CD4-positive, CD25-positive, alpha-beta regulatory T cell (primary cell): ENCODE results near the gene COQ5. TPM values are rescaled to one million over a fixed set of nuclear protein-coding genes. Genes with fewer than 3 reads are reported as not detected.

Experiments
- ATAC-seq, 2 donors: fragments of 150-1000 bp; cut with Tn5 transposase; one replicate each; pipeline ENCODE4 v1.10.0; 2021; ENCODE audit warnings: low read depth in 2 of 2, moderate number of reproducible peaks in 2 of 2, moderate library complexity in 1 of 2
- DNase-seq, 3 donors: peaks; one replicate each; pipeline versions ENCODE4 v3.0.0 to v3.0.0-alpha.2; 2012 to 2022; ENCODE audit warnings: mixed read lengths in 1 of 3
- H3K27ac ChIP-seq: one replicate; pipeline ENCODE4 v1.7.0; 2013; ENCODE audit warnings: mild to moderate bottlenecking, low read length; ENCODE audit not compliant: insufficient read depth, poor library complexity, severe bottlenecking
- H3K27me3 ChIP-seq: one replicate; pipeline ENCODE4 v1.7.0; 2013; ENCODE audit warnings: low read length; ENCODE audit not compliant: control insufficient read depth, insufficient read depth
- H3K36me3 ChIP-seq: one replicate; pipeline ENCODE4 v1.7.0; 2013; ENCODE audit warnings: mild to moderate bottlenecking, low read length, moderate library complexity; ENCODE audit not compliant: control insufficient read depth, insufficient read depth
- H3K4me1 ChIP-seq: 2 replicates; pipeline ENCODE4 v1.7.0; 2013; ENCODE audit warnings: mild to moderate bottlenecking, low read length; ENCODE audit not compliant: insufficient read depth, control insufficient read depth, poor library complexity, severe bottlenecking
- H3K4me3 ChIP-seq: one replicate; pipeline ENCODE4 v1.7.0; 2013; ENCODE audit warnings: low read depth, mild to moderate bottlenecking, low read length, moderate library complexity
- H3K9me3 ChIP-seq, 2 experiments: 1 replicate in 1 of 2; 2 replicates in 1 of 2; pipeline ENCODE4 v1.7.0; 2013; ENCODE audit warnings: low read length in 2 of 2, mild to moderate bottlenecking in 1 of 2, moderate library complexity in 1 of 2; ENCODE audit not compliant: control insufficient read depth in 2 of 2
- H3K27ac Mint-ChIP-seq, 3 donors: one replicate each; pipeline ENCODE4 v1.8.0; 2020 to 2022; ENCODE audit warnings: mild to moderate bottlenecking in 3 of 3, mixed read lengths in 3 of 3, moderate library complexity in 2 of 3
- H3K27me3 Mint-ChIP-seq: one replicate; pipeline ENCODE4 v1.8.0; 2022; ENCODE audit warnings: mild to moderate bottlenecking, mixed read lengths
- H3K36me3 Mint-ChIP-seq: one replicate; pipeline ENCODE4 v1.8.0; 2020; ENCODE audit warnings: mixed read lengths
- H3K4me1 Mint-ChIP-seq, 4 donors: one replicate each; pipeline ENCODE4 v1.8.0; 2020 to 2022; ENCODE audit warnings: mixed read lengths in 4 of 4, mild to moderate bottlenecking in 1 of 4
- H3K4me3 Mint-ChIP-seq, 4 donors: one replicate each; pipeline ENCODE4 v1.8.0; 2020 to 2022; ENCODE audit warnings: mild to moderate bottlenecking in 4 of 4, mixed read lengths in 4 of 4, moderate library complexity in 3 of 4
- H3K9me3 Mint-ChIP-seq, 7 donors: one replicate each; pipeline ENCODE4 v1.8.0; 2020 to 2022; ENCODE audit warnings: mixed read lengths in 7 of 7, mild to moderate bottlenecking in 3 of 7, moderate library complexity in 2 of 7
- polyA plus RNA-seq, 4 donors: library from polyadenylated mRNA; unstranded; fragments of 300-500 nt; fragmentation: Illumina TruSeq; gene quantifications; one replicate each; pipeline ENCODE4 v1.2.3, GENCODE V29; 2021
- total RNA-seq: library from RNA; stranded (reverse); gene quantifications from one replicate; pipeline ENCODE4 v1.2.3, GENCODE V29; 2022

Gene COQ5
- total and polyA plus RNA-seq, 5 donors from 2014 or later, result 11.5 to 67.4 (median 45.8) TPM

- H3K27me3 ChIP-seq, result no peaks in the 10 kb centered on the region
- peak; percentile 96 to 98 (median 97) for DNase-seq
- Mint-ChIP-seq H3K4me3 (peak within 1 kb of the TSS; percentile 84 to 98 (median 91)), H3K27me3 (peaks cover 5% of the 10 kb centered on the region), H3K36me3 (peaks cover 13% of the 10 kb centered on the region), H3K4me1 (peaks cover 9 to 50% (median 38%) of the 10 kb centered on the region in 4 donors), H3K27ac (peak within 1 kb of the TSS; percentile 60 to 96 (median 88)), H3K9me3 (no peaks in the 10 kb centered on the region)
- H3K4me3 ChIP-seq, result peak within 1 kb of the TSS; percentile 86
- H3K4me1 ChIP-seq, result peaks cover 33% of the 10 kb centered on the region
- H3K27ac ChIP-seq, result peak within 1 kb of the TSS; percentile 86
- no peaks in the 10 kb centered on the region for H3K9me3 ChIP-seq
- ATAC-seq, result peak; percentile 91
- H3K36me3 ChIP-seq, result peaks cover 23% of the 10 kb centered on the region
Measured at GRCh38 chr12:120469450-120470149, 59.4 kb downstream of the COQ5 start, which contains the start of gene SRSF9. TSS of gene SRSF9 (minus strand) at chr12:120469748. CDS start at chr12:120469609, 139 bp downstream.

- Histone ChIP-seq H3K4me3 (peak overlapping the region; percentile 86), H3K36me3 (peaks cover 29% of the 10 kb centered on the region), H3K4me1 (peaks cover 33% of the 10 kb centered on the region), H3K27me3 (no peaks in the 10 kb centered on the region), H3K9me3 (no peaks in the 10 kb centered on the region), H3K27ac (peak overlapping the region; percentile 86)
- Mint-ChIP-seq H3K4me3 (peak overlapping the region; percentile 84 to 98 (median 91)), H3K36me3 (peaks cover 18% of the 10 kb centered on the region), H3K4me1 (peaks cover 9 to 53% (median 40%) of the 10 kb centered on the region in 4 donors), H3K9me3 (no peaks in the 10 kb centered on the region), H3K27ac (peak overlapping the region; percentile 14 to 96 (median 88)), H3K27me3 (peaks cover 5% of the 10 kb centered on the region)
- DNase-seq (peak in 1 of 3 donors; percentile 60), ATAC-seq (peak; percentile 35)
Measured at GRCh38 chr12:120468821-120469449, 60.0 kb downstream of the COQ5 start.

- Histone ChIP-seq H3K9me3 (no peaks in the 10 kb centered on the region), H3K27ac (peak overlapping the region; percentile 86), H3K27me3 (no peaks in the 10 kb centered on the region), H3K4me3 (peak overlapping the region; percentile 86), H3K36me3 (peaks cover 35% of the 10 kb centered on the region), H3K4me1 (peaks cover 33% of the 10 kb centered on the region)
- peaks cover 5% of the 10 kb centered on the region for H3K27me3 Mint-ChIP-seq
- peaks cover 9 to 56% (median 40%) of the 10 kb centered on the region in 4 donors for H3K4me1 Mint-ChIP-seq
- no peaks in the 10 kb centered on the region for H3K9me3 Mint-ChIP-seq
- H3K4me3 Mint-ChIP-seq, result peak overlapping the region; percentile 84 to 98 (median 91)
- H3K36me3 Mint-ChIP-seq, result peaks cover 23% of the 10 kb centered on the region
- DNase-seq, result peak in 2 of 3 donors; percentile 6 to 30
- peak overlapping the region; percentile 54 to 96 (median 88) for H3K27ac Mint-ChIP-seq
- no peak for ATAC-seq
Measured at GRCh38 chr12:120468325-120468820, 60.6 kb downstream of the COQ5 start.

GRCh38 chr12:120467439-120467838 is 61.5 kb downstream of the COQ5 start:
- Mint-ChIP-seq H3K4me3 (peak overlapping the region; percentile 56 to 98 (median 86)), H3K4me1 (peaks cover 9 to 56% (median 36%) of the 10 kb centered on the region in 4 donors)
- peaks cover 44% of the 10 kb centered on the region for H3K36me3 ChIP-seq

GRCh38 chr12:120466560-120467315 is 62.2 kb downstream of the COQ5 start:
- peaks cover 24% of the 10 kb centered on the region for H3K36me3 Mint-ChIP-seq
- no peak for ATAC-seq
- peaks cover 9 to 56% (median 35%) of the 10 kb centered on the region in 4 donors for H3K4me1 Mint-ChIP-seq
- peak; percentile 27 to 61 (median 53) for DNase-seq
- no peaks in the 10 kb centered on the region for H3K27me3 Mint-ChIP-seq
- peaks cover 51% of the 10 kb centered on the region for H3K36me3 ChIP-seq
- H3K27ac ChIP-seq, result peak overlapping the region; percentile 1
- no peaks in the 10 kb centered on the region for H3K27me3 ChIP-seq
- peak overlapping the region; percentile 26 to 98 (median 60) for H3K4me3 Mint-ChIP-seq
- H3K27ac Mint-ChIP-seq, result peak overlapping the region in 1 of 3 donors; percentile 46
- H3K4me1 ChIP-seq, result peaks cover 33% of the 10 kb centered on the region
- no peaks in the 10 kb centered on the region for H3K9me3 Mint-ChIP-seq
- no peaks in the 10 kb centered on the region for H3K9me3 ChIP-seq
- H3K4me3 ChIP-seq, result no peak overlapping the region

More at GRCh38 chr12:120467439-120467838, 61.5 kb downstream of the COQ5 start:
- H3K4me3 ChIP-seq, result no peak overlapping the region
- H3K9me3 Mint-ChIP-seq, result no peaks in the 10 kb centered on the region
- no peaks in the 10 kb centered on the region for H3K27me3 Mint-ChIP-seq
- peak overlapping the region in 1 of 3 donors; percentile 88 for H3K27ac Mint-ChIP-seq
- peaks cover 24% of the 10 kb centered on the region for H3K36me3 Mint-ChIP-seq
- no peaks in the 10 kb centered on the region for H3K9me3 ChIP-seq
- DNase-seq (no peak), ATAC-seq (no peak)
- no peaks in the 10 kb centered on the region for H3K27me3 ChIP-seq
- H3K27ac ChIP-seq, result no peak overlapping the region
- H3K4me1 ChIP-seq, result peaks cover 33% of the 10 kb centered on the region

- DNase-seq (no peak), ATAC-seq (no peak)
- H3K9me3 Mint-ChIP-seq, result no peaks in the 10 kb centered on the region
- peaks cover 60% of the 10 kb centered on the region for H3K36me3 ChIP-seq
- no peak overlapping the region for H3K27ac ChIP-seq
- no peaks in the 10 kb centered on the region for H3K9me3 ChIP-seq
- no peaks in the 10 kb centered on the region for H3K27me3 ChIP-seq
- no peak overlapping the region for H3K4me3 ChIP-seq
- H3K4me1 ChIP-seq, result peaks cover 33% of the 10 kb centered on the region
- H3K4me1 Mint-ChIP-seq, result peaks cover 9 to 50% (median 35%) of the 10 kb centered on the region in 4 donors
- H3K4me3 Mint-ChIP-seq, result peak overlapping the region in 2 of 4 donors; percentile 40 to 84
- no peaks in the 10 kb centered on the region for H3K27me3 Mint-ChIP-seq
- peaks cover 24% of the 10 kb centered on the region for H3K36me3 Mint-ChIP-seq
- H3K27ac Mint-ChIP-seq, result peak overlapping the region in 2 of 3 donors; percentile 33 to 35
Measured at GRCh38 chr12:120465756-120466155, 63.2 kb downstream of the COQ5 start.

- Mint-ChIP-seq H3K4me3 (peak overlapping the region in 1 of 4 donors; percentile 40), H3K9me3 (no peaks in the 10 kb centered on the region), H3K27me3 (no peaks in the 10 kb centered on the region), H3K4me1 (peaks cover 4 to 40% (median 32%) of the 10 kb centered on the region in 4 donors), H3K36me3 (peaks cover 32% of the 10 kb centered on the region), H3K27ac (peak overlapping the region in 2 of 3 donors; percentile 14 to 18)
- peaks cover 23% of the 10 kb centered on the region for H3K4me1 ChIP-seq
- ATAC-seq (no peak), DNase-seq (no peak)
- no peak overlapping the region for H3K4me3 ChIP-seq
- H3K36me3 ChIP-seq, result peaks cover 76% of the 10 kb centered on the region
- H3K27me3 ChIP-seq, result no peaks in the 10 kb centered on the region
- no peaks in the 10 kb centered on the region for H3K9me3 ChIP-seq
- H3K27ac ChIP-seq, result no peak overlapping the region
Measured at GRCh38 chr12:120463712-120464111, 65.2 kb downstream of the COQ5 start.
